ENCODE measurements around the gene QTRT2. TPM values are rescaled to one million over a fixed set of nuclear protein-coding genes. Genes with fewer than 3 reads are reported as not detected.

QTRT2 gene
- total RNA-seq, 1 experiment from 2014 or later: 51.6 TPM

DNA sequence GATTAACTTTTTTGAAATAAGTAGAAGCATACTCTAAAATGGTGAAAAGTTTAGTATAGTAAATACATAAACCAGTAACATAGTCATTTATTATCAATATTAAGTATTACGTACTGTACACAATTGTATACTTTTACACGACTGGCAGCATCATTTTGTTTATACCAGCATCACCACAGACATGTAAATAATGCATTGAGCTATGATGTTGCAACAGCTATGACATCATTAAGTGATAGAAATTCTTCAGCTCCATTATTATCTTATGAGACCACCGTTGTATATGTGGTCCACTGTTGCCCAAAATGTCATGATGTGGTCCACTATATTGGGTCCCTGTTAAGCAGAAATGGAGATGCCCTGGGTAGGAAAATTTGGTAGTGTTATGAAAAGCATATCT lies 71.0 kb downstream of the QTRT2 start:
- ATAC-seq (no peak), DNase-seq (ENCODE audit: low read depth, low spot score) (no peak)
- Histone ChIP-seq H3K4me3 (ENCODE audit: low read depth in 2 of 2, low read length in 2 of 2) (no peak overlapping the region), H3K27ac (ENCODE audit: low read length) (no peak overlapping the region), H3K27me3 (ENCODE audit: control insufficient read depth, insufficient read depth, low read length) (no peaks in the 10 kb centered on the region), H3K4me1 (ENCODE audit: control insufficient read depth, insufficient read depth, low read length) (no peaks in the 10 kb centered on the region), H3K9me3 (ENCODE audit: control insufficient read depth, insufficient read depth, low read depth, low read length) (no peaks in the 10 kb centered on the region), H3K36me3 (ENCODE audit: control insufficient read depth, insufficient read depth, low read length) (no peaks in the 10 kb centered on the region)
- ChIA-PET POLR2A (interaction anchor here (0.7 kb wide), 1 partner anchor 267 kb away, joined by 9 read pairs; no protein-coding TSS in a partner anchor), CTCF (no interaction called here)
- no peak for TF ChIP-seq POLR2AphosphoS5 (IDR thresholded peaks at IDR 0.05; ENCODE audit: low read depth, low read length)
- TF ChIP-seq, protein P1, sequence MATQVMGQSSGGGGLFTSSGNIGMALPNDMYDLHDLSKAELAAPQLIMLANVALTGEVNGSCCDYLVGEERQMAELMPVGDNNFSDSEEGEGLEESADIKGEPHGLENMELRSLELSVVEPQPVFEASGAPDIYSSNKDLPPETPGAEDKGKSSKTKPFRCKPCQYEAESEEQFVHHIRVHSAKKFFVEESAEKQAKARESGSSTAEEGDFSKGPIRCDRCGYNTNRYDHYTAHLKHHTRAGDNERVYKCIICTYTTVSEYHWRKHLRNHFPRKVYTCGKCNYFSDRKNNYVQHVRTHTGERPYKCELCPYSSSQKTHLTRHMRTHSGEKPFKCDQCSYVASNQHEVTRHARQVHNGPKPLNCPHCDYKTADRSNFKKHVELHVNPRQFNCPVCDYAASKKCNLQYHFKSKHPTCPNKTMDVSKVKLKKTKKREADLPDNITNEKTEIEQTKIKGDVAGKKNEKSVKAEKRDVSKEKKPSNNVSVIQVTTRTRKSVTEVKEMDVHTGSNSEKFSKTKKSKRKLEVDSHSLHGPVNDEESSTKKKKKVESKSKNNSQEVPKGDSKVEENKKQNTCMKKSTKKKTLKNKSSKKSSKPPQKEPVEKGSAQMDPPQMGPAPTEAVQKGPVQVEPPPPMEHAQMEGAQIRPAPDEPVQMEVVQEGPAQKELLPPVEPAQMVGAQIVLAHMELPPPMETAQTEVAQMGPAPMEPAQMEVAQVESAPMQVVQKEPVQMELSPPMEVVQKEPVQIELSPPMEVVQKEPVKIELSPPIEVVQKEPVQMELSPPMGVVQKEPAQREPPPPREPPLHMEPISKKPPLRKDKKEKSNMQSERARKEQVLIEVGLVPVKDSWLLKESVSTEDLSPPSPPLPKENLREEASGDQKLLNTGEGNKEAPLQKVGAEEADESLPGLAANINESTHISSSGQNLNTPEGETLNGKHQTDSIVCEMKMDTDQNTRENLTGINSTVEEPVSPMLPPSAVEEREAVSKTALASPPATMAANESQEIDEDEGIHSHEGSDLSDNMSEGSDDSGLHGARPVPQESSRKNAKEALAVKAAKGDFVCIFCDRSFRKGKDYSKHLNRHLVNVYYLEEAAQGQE (IDR thresholded peaks at IDR 0.05; ENCODE audit: insufficient read depth in 1 of 2, low read depth in 2 of 2, low read length in 1 of 2): no peak
- no peak for TF ChIP-seq SIN3A (IDR thresholded peaks at IDR 0.05; ENCODE audit: borderline replicate concordance, insufficient read depth, low read depth, low read length)
- TF ChIP-seq TCF7L2 (IDR thresholded peaks at IDR 0.05; ENCODE audit: low read depth, low read length): no peak
- TF ChIP-seq, protein P2, sequence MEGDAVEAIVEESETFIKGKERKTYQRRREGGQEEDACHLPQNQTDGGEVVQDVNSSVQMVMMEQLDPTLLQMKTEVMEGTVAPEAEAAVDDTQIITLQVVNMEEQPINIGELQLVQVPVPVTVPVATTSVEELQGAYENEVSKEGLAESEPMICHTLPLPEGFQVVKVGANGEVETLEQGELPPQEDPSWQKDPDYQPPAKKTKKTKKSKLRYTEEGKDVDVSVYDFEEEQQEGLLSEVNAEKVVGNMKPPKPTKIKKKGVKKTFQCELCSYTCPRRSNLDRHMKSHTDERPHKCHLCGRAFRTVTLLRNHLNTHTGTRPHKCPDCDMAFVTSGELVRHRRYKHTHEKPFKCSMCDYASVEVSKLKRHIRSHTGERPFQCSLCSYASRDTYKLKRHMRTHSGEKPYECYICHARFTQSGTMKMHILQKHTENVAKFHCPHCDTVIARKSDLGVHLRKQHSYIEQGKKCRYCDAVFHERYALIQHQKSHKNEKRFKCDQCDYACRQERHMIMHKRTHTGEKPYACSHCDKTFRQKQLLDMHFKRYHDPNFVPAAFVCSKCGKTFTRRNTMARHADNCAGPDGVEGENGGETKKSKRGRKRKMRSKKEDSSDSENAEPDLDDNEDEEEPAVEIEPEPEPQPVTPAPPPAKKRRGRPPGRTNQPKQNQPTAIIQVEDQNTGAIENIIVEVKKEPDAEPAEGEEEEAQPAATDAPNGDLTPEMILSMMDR (IDR thresholded peaks at IDR 0.05): no peak
- in situ Hi-C loops (cut with HindIII; ENCODE audit: low pct_unique_long_range_greater_than_20kb, low sequenced_read_pairs): no loop called here
- intact Hi-C loops (cut with micrococcal nuclease; ENCODE audit: unreplicated experiment): no loop called here
- BruUV-seq (replicated peaks): no TSS peak

DNA sequence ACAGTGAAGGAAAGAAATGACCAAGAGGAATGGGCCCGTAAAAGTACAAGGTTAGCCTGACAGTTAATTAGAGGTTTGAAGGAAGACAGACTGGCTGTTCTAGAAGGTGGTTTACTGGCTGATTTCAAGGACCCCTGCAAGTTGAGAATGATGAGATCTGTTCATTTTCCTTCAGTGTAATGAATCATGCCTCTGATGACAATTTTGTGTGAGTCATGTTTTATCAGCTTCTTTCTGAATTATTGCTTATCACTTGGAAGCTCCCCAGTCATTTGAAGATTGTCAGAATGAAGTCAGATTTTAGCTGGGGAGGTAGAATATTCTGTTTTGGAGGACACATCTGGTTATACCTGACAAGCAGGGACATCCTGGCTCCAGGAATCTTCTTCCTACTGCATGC lies 71.7 kb downstream of the QTRT2 start:
- ATAC-seq (no peak), DNase-seq (ENCODE audit: low read depth, low spot score) (no peak)
- H3K27me3 ChIP-seq (ENCODE audit: control insufficient read depth, insufficient read depth, low read length): no peaks in the 10 kb centered on the region
- intact Hi-C loops (cut with micrococcal nuclease; ENCODE audit: unreplicated experiment) (no loop called here), in situ Hi-C loops (cut with HindIII; ENCODE audit: low pct_unique_long_range_greater_than_20kb, low sequenced_read_pairs) (no loop called here)
- no peaks in the 10 kb centered on the region for H3K9me3 ChIP-seq (ENCODE audit: control insufficient read depth, insufficient read depth, low read depth, low read length)
- H3K36me3 ChIP-seq (ENCODE audit: control insufficient read depth, insufficient read depth, low read length): no peaks in the 10 kb centered on the region
- CTCF ChIA-PET: no interaction called here
- H3K4me1 ChIP-seq (ENCODE audit: control insufficient read depth, insufficient read depth, low read length): no peaks in the 10 kb centered on the region
- POLR2A ChIA-PET: no interaction called here
- no peak for TF ChIP-seq POLR2AphosphoS5 (IDR thresholded peaks at IDR 0.05; ENCODE audit: low read depth, low read length)
- no peak for TF ChIP-seq TCF7L2 (IDR thresholded peaks at IDR 0.05; ENCODE audit: low read depth, low read length)
- TF ChIP-seq, protein P2 (IDR thresholded peaks at IDR 0.05): no peak
- TF ChIP-seq, protein P1 (IDR thresholded peaks at IDR 0.05; ENCODE audit: insufficient read depth in 1 of 2, low read depth in 2 of 2, low read length in 1 of 2): no peak
- TF ChIP-seq SIN3A (IDR thresholded peaks at IDR 0.05; ENCODE audit: borderline replicate concordance, insufficient read depth, low read depth, low read length): no peak
- no peak overlapping the region for H3K4me3 ChIP-seq (ENCODE audit: low read depth in 2 of 2, low read length in 2 of 2)
- H3K27ac ChIP-seq (ENCODE audit: low read length): no peak overlapping the region
- BruUV-seq (replicated peaks): no TSS peak

All from Panc1 (cell line).